GM19025 (cell line): ENCODE data around the gene COG4.
"Not testable (repeated sequence)": the region's sequence is repeated elsewhere in the genome, so short reads cannot be mapped to it uniquely, and the experiment has no call there.

Experiments
- ATAC-seq: cut with Tn5 transposase; IDR thresholded peaks from one replicate; pipeline ENCODE4 v1.9.1; 2021; ENCODE audit warnings: mild to moderate bottlenecking, low read depth, moderate library complexity; ENCODE audit not compliant: unreplicated experiment

The COG4 gene

GRCh38 chr16:70529051-70529777, 5.9 kb upstream of the COG4 start:
- no peak for ATAC-seq

- no peak for ATAC-seq
Observed at GRCh38 chr16:70527315-70527996, 4.1 kb upstream of the COG4 start.

- ATAC-seq, result no peak
Observed at GRCh38 chr16:70526403-70526802, 3.0 kb upstream of the COG4 start.

GRCh38 chr16:70524399-70524825, 1.1 kb upstream of the COG4 start:
- not testable (repeated sequence) for ATAC-seq

GRCh38 chr16:70523743-70524398, 517 bp upstream of the COG4 start, which contains the start of gene SF3B3:
SF3B3 (plus strand) TSS chr16:70523816; CDS start chr16:70526657, 2,841 bp downstream.
- ATAC-seq, result no peak

GRCh38 chr16:70522216-70523075, 908 bp downstream of the COG4 start:
- ATAC-seq, result no peak

- no peak for ATAC-seq
Observed at GRCh38 chr16:70520612-70521297, 2.6 kb downstream of the COG4 start.

GRCh38 chr16:70512456-70512855, 10.9 kb downstream of the COG4 start:
- no peak for ATAC-seq

GRCh38 chr16:70511833-70512232, 11.5 kb downstream of the COG4 start:
- ATAC-seq, result no peak

GRCh38 chr16:70510216-70510615, 13.1 kb downstream of the COG4 start:
- no peak for ATAC-seq

- no peak for ATAC-seq
Observed at GRCh38 chr16:70508752-70509151, 14.6 kb downstream of the COG4 start.

GRCh38 chr16:70496513-70496912, 26.8 kb downstream of the COG4 start:
- ATAC-seq, result no peak

- ATAC-seq, result no peak
Observed at GRCh38 chr16:70495425-70496182, 27.8 kb downstream of the COG4 start.

- no peak for ATAC-seq
Observed at GRCh38 chr16:70494777-70495176, 28.6 kb downstream of the COG4 start.

- no peak for ATAC-seq
Observed at GRCh38 chr16:70494202-70494770, 29.1 kb downstream of the COG4 start.

- ATAC-seq, result no peak
Observed at GRCh38 chr16:70493802-70494201, 29.6 kb downstream of the COG4 start.

- no peak for ATAC-seq
Observed at GRCh38 chr16:70490261-70490660, 33.1 kb downstream of the COG4 start.

GRCh38 chr16:70484867-70485266, 38.5 kb downstream of the COG4 start:
- no peak for ATAC-seq

- peak; percentile 69 for ATAC-seq
Observed at GRCh38 chr16:70483426-70483825, 39.9 kb downstream of the COG4 start.
